Measurements from ENCODE around the gene TAF10. TPM values are rescaled to one million over a fixed set of nuclear protein-coding genes. Genes with fewer than 3 reads are reported as not detected.

Gene TAF10
- total RNA-seq, 4 donors from 2014 or later: 38.2 to 55.6 (median 40.3) TPM

DNA sequence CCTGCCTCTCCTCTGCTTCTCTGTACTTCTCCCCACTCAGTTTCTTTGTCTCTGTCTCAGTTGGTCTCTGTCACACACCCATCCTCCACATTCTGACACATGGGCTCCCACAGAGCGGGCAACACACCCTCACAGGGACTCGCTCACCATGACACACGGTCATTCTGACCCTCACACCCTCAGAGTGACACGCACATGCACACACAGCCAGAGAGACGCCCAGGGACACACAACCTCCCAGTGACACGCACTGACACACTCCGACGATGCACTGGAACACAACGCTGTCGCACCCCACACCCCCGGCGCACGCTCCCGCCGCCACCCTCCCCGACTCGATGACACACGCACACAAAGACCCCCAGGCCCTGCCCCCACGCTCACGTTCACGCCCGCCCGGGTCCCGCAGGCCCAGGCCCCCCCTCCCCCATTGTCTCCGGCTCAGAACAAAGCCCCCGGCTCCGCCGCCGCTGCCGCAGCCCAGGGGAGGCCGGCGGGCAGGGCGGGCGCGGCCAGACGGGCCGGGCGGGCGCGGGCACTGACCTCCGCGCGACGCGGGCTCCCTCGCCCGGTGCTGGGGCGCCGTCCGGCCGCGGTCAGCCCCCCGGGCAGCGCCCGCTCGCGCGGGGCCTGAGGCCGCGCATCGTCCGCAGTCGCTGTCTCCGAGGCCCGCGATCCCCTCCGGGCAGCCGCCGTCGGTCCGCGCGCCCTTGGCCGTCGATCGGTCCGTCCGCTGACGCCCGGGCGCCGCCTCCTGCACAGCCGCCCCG, 43.2 kb upstream of the TAF10 start:
- TF ChIP-seq, protein P1, sequence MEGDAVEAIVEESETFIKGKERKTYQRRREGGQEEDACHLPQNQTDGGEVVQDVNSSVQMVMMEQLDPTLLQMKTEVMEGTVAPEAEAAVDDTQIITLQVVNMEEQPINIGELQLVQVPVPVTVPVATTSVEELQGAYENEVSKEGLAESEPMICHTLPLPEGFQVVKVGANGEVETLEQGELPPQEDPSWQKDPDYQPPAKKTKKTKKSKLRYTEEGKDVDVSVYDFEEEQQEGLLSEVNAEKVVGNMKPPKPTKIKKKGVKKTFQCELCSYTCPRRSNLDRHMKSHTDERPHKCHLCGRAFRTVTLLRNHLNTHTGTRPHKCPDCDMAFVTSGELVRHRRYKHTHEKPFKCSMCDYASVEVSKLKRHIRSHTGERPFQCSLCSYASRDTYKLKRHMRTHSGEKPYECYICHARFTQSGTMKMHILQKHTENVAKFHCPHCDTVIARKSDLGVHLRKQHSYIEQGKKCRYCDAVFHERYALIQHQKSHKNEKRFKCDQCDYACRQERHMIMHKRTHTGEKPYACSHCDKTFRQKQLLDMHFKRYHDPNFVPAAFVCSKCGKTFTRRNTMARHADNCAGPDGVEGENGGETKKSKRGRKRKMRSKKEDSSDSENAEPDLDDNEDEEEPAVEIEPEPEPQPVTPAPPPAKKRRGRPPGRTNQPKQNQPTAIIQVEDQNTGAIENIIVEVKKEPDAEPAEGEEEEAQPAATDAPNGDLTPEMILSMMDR (IDR thresholded peaks at IDR 0.05; ENCODE audit: low read depth): no peak

DNA sequence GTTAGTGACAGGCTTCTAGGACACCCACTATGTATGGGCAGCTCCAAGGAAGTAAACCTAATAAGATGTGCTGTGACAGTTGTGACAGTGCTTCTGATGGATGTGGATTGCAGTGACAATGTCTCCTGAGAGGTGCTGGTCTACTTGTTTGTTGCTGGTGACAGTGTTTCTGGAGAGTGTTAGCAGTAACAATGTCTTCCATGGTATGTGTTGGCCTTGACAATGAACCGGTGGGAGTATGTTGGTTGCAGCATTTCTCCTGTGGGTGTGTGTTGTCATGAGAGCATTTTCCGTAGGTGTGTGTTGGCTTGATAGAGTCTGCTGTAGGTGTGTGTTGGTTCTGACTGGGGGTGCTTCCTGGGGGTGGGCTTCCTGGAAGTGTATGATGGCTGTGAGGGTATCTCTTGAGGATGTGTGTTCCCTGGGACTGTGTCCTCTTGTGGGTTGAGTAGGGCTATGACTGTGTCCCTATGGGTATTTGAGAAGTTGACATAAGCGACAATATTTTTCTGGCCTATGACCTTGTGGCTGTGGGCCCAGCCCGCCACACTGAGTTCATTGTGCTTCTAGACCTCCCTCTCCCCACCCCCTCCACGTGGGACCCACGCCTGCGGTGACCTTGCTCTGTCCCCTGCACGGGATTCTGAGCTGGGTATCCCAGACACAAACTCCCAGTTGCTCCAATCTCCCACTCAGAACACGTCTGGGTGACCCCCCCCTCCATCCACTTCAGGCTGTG, 42.4 kb upstream of the TAF10 start:
- TF ChIP-seq, protein P1 (IDR thresholded peaks at IDR 0.05; ENCODE audit: low read depth): no peak

GRCh38 chr11:6653656-6654055, 41.6 kb upstream of the TAF10 start:
- TF ChIP-seq, protein P1 (IDR thresholded peaks at IDR 0.05; ENCODE audit: low read depth): no peak

DNA sequence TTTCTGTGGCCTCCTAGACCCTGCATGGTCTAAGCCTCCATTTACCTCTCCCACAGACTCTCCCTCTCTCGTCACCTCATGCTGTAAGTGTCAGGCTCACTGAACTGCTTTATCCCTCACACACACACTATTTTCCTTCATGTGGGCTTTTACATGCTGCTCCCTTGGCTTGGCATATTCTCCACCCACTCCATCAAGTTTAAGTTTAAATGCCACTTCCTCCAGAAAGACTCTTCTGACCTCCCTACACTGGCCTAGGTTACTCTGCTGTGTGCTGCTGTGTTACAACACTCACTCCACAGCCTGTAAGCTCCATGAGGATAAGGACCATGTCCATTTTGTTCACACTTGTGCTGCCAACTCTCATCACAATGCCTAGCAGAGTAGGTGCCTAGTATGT, 41.1 kb upstream of the TAF10 start:
- TF ChIP-seq, protein P1 (IDR thresholded peaks at IDR 0.05; ENCODE audit: low read depth): no peak

DNA sequence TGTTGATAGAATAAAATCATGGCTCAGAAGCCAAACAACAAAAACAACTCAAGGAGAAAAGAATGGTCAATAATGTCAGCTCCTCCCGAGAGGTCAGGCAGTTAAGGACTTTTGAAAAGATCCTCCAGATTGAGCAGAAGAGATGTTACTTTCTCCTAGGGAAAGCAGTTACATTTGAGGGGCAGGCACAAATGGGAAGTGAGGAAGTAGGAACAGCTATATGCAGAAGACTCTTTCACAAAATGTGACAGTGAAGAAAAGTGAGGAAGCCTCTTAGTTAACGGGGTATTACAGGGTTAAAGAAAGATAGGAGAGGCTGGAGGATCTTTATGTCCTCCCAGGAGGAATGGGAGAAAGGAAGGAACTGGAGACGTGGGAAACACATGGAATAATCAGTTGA, 40.2 kb upstream of the TAF10 start:
- TF ChIP-seq, protein P1 (IDR thresholded peaks at IDR 0.05; ENCODE audit: low read depth): no peak

- TF ChIP-seq, protein P1 (IDR thresholded peaks at IDR 0.05; ENCODE audit: low read depth): no peak
These were observed 39.0 kb upstream of the TAF10 start for GRCh38 chr11:6650980-6651379.

DNA sequence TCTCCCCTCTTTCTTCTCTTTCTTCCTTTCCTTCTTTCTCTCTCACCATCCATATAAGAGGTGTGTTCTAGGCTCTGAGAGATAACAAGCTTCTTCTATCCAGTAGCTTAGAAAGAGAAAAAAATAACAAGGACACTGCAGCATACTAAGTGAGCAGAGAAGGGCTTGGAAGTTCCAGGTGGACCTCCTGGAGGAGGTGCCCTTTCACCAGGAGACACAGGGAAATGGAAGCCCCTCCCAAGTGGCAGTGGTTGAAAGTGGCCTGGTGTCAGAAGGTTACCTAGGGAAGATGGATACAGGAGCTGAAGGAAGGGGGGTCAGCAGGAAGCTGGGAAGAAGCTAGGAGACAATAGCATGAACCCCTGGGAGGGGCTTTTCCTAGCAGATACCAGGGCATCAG, 38.1 kb upstream of the TAF10 start:
- TF ChIP-seq, protein P1 (IDR thresholded peaks at IDR 0.05; ENCODE audit: low read depth): no peak

Data from subcutaneous adipose tissue (tissue), 4 donors.